Endothelial cell of umbilical vein (primary cell): ENCODE results near the gene RPS17. TPM values are rescaled to one million over a fixed set of nuclear protein-coding genes. Genes with fewer than 3 reads are reported as not detected.

Experiments used
- BruUV-seq: library from RNA; stranded (reverse); fragments of 400-500 nt; replicated peaks from 2 replicates; lab custom pipeline; 2021; lab: Mats Ljungman, UMichigan
- CTCF ChIA-PET: fragments of 300-600, 350-600 bp; sonication (Branson Sonifier 250); formaldehyde crosslinking; loops from one replicate; lab custom pipeline; 2021; ENCODE audit warnings: antibody characterized with exemption, inconsistent platforms; lab: Charles Lee
- POLR2A ChIA-PET: fragments of 300-600, 350-600 bp; sonication (Branson Sonifier 250); formaldehyde crosslinking; loops from one replicate; lab custom pipeline; 2021; ENCODE audit warnings: antibody characterized with exemption, inconsistent platforms; lab: Charles Lee
- DNase-seq: peaks from one replicate; pipeline ENCODE4 v3.0.0-alpha.2; 2011; ENCODE audit warnings: low read depth, low spot score
- FAIRE-seq: peaks from 2 replicates; lab custom pipeline; 2011; peaks lifted over from hg19 to GRCh38; lab: Jason Lieb, UNC
- H2AFZ ChIP-seq: 2 replicates; pipeline ENCODE4 v1.6.0; 2012; ENCODE audit warnings: low read depth, low read length, control low read depth, inconsistent platforms
- H3K27ac ChIP-seq: 2 replicates; pipeline ENCODE4 v1.5.1; 2011; ENCODE audit warnings: low read depth, mild to moderate bottlenecking, control low read depth, low read length, moderate library complexity; ENCODE audit not compliant: insufficient read depth
- H3K27me3 ChIP-seq, 2 experiments: 2 replicates each; pipeline versions ENCODE4 v1.6.0 to v1.6.1; 2011; ENCODE audit warnings: low read length in 2 of 2, mixed read lengths in 1 of 2; ENCODE audit not compliant: control insufficient read depth in 2 of 2, insufficient read depth in 2 of 2
- H3K36me3 ChIP-seq, 2 experiments: 2 replicates in 1 of 2; 3 replicates in 1 of 2; pipeline ENCODE4 v1.5.1; 2011; ENCODE audit warnings: low read length in 2 of 2, mild to moderate bottlenecking in 1 of 2, moderate library complexity in 1 of 2; ENCODE audit not compliant: control insufficient read depth in 2 of 2, insufficient read depth in 2 of 2; ENCODE audit errors: extremely low read depth in 1 of 2
- H3K4me1 ChIP-seq: 3 replicates; pipeline ENCODE4 v1.5.1; 2011; ENCODE audit warnings: mild to moderate bottlenecking, low read length; ENCODE audit not compliant: control insufficient read depth, insufficient read depth; ENCODE audit errors: extremely low read depth
- H3K4me2 ChIP-seq: 2 replicates; pipeline ENCODE4 v1.6.1; 2011; ENCODE audit warnings: low read length, control low read depth, mixed read lengths; ENCODE audit not compliant: insufficient read depth
- H3K4me3 ChIP-seq, 3 experiments: fragments of 200-600 bp in 1 of 3; sonication (generic), shearing (Covaris generic) in 1 of 3; replicated peaks in 1 of 3; 2 replicates each; pipeline ENCODE4 v1.5.1; 2011 to 2016; ENCODE audit warnings: control low read depth in 3 of 3, low read length in 3 of 3, mild to moderate bottlenecking in 2 of 3, inconsistent platforms in 1 of 3, low read depth in 1 of 3, moderate library complexity in 1 of 3; ENCODE audit not compliant: insufficient read depth in 1 of 3
- H3K79me2 ChIP-seq: 2 replicates; pipeline ENCODE4 v1.6.0; 2012; ENCODE audit warnings: low read length, inconsistent platforms; ENCODE audit not compliant: control insufficient read depth, insufficient read depth
- H3K9ac ChIP-seq: replicated peaks from 2 replicates; pipeline ENCODE3; 2011; ENCODE audit warnings: low read length, control low read depth; ENCODE audit not compliant: insufficient read depth; ENCODE audit errors: extremely low read depth
- H3K9me1 ChIP-seq: replicated peaks from 3 replicates; pipeline ENCODE4 v1.6.0; 2011; ENCODE audit warnings: mild to moderate bottlenecking, low read length; ENCODE audit not compliant: control insufficient read depth, insufficient read depth; ENCODE audit errors: extremely low read depth
- H3K9me3 ChIP-seq: replicated peaks from 2 replicates; pipeline ENCODE4 v1.5.1; 2012; ENCODE audit warnings: low read length, inconsistent platforms; ENCODE audit not compliant: control insufficient read depth, insufficient read depth
- H4K20me1 ChIP-seq: replicated peaks from 2 replicates; pipeline ENCODE3; 2011; ENCODE audit warnings: mild to moderate bottlenecking, low read length; ENCODE audit not compliant: control insufficient read depth, insufficient read depth; ENCODE audit errors: extremely low read depth
- CTCF ChIP-seq, 2 donors: IDR thresholded peaks; 1 replicate in 1 of 2; 2 replicates in 1 of 2; pipeline ENCODE4 v1.5.1; 2011; ENCODE audit warnings: low read length in 2 of 2, mild to moderate bottlenecking in 2 of 2, moderate library complexity in 2 of 2, control low read depth in 1 of 2, inconsistent platforms in 1 of 2, low read depth in 1 of 2; ENCODE audit not compliant: insufficient read depth in 1 of 2; ENCODE audit errors: extremely low read depth in 1 of 2
- EZH2 ChIP-seq: IDR thresholded peaks from 2 replicates; pipeline ENCODE4 v1.6.1; 2012; ENCODE audit warnings: borderline replicate concordance, low read depth, mild to moderate bottlenecking, moderate library complexity, low read length, inconsistent platforms; ENCODE audit not compliant: severe bottlenecking
- FOS ChIP-seq: IDR thresholded peaks from 2 replicates; pipeline ENCODE4 v1.6.1; 2011; ENCODE audit warnings: mild to moderate bottlenecking, low read length, moderate library complexity, borderline replicate concordance; ENCODE audit not compliant: insufficient read depth
- GATA2 ChIP-seq: IDR thresholded peaks from 2 replicates; pipeline ENCODE4 v1.7.0; 2011; ENCODE audit warnings: low read depth, mild to moderate bottlenecking, moderate library complexity, mixed read lengths, low read length; ENCODE audit not compliant: insufficient read length, insufficient read depth
- JUN ChIP-seq: IDR thresholded peaks from 2 replicates; pipeline ENCODE4 v1.6.1; 2011; ENCODE audit warnings: borderline replicate concordance, low read depth; ENCODE audit not compliant: insufficient read length, insufficient read depth
- MAX ChIP-seq: IDR thresholded peaks from 2 replicates; pipeline ENCODE4 v1.6.1; 2011; ENCODE audit not compliant: insufficient read depth, insufficient read length
- MYC ChIP-seq: IDR thresholded peaks from one replicate; pipeline ENCODE4 v1.6.1; 2011; ENCODE audit warnings: mild to moderate bottlenecking, low read depth, low read length
- POLR2A ChIP-seq: IDR thresholded peaks from 2 replicates; pipeline ENCODE4 v1.6.1; 2012; ENCODE audit warnings: low read depth, mild to moderate bottlenecking, control low read depth, low read length
- POLR2AphosphoS5 ChIP-seq: IDR thresholded peaks from 2 replicates; pipeline ENCODE4 v1.6.1; 2012; ENCODE audit warnings: low read depth, mild to moderate bottlenecking, control low read depth, low read length, moderate library complexity; ENCODE audit not compliant: insufficient read depth
- dilution Hi-C: fragments of 300-500 bp; cut with MboI; formaldehyde crosslinking; loops from one replicate; pipeline ENCODE4 v1.15.0; 2019; ENCODE audit warnings: low sequenced_read_pairs; ENCODE audit not compliant: extremely low pct_ligation_motif_present
- intact Hi-C: fragments of 100-400 bp; cut with micrococcal nuclease; formaldehyde crosslinking; loops from one replicate; pipeline ENCODE4 v1.10.0; 2022
- polyA plus RNA-seq, 4 experiments: library from polyadenylated mRNA; depleted of rRNA in 3 of 4; stranded (reverse) in 3 of 4; unstranded in 1 of 4; fragments of >200 nt; gene quantifications; 2 replicates each; pipeline versions ENCODE4 v1.2.1 to v1.2.3, GENCODE V29; 2011 to 2012; ENCODE audit warnings: missing spikeins in 1 of 4
- total RNA-seq: library from RNA; stranded (reverse); gene quantifications from 2 replicates; pipeline ENCODE4 v1.2.3, GENCODE V29; 2021

The RPS17 gene
- total and polyA plus RNA-seq, 2 donors (not counting 3 experiments of a cell fraction or from before 2014, with no cell fraction given) = 1,690 to 4,382 TPM

DNA sequence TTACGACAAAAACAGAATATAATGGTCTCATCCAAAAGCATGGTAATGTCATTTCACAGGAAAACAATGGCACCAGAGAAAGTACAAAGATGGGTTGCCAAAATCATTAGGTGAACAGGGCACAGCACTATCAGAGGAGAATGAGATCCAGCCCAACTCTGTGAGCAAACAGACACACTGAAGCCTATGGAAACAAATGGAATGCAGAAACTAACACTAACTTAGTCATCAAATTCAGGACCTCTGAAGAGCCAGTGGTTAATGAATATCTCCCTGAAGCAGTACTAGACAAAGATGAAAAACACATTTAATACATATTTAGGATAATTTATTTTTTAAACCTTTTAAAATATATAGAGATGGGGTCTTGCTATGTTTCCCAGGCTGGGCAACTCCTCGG is 14.6 kb upstream of the RPS17 start:
- no peak overlapping the region for H3K4me2 ChIP-seq
- dilution Hi-C loops (no loop called here), intact Hi-C loops (no loop called here)
- no peak overlapping the region for H2AFZ ChIP-seq
- no peak overlapping the region for H3K9ac ChIP-seq
- peaks cover 6 to 16% of the 10 kb centered on the region in 2 experiments for H3K27me3 ChIP-seq
- ChIA-PET POLR2A (no interaction called here), CTCF (no interaction called here)
- BruUV-seq = no TSS peak
- TF ChIP-seq EZH2 (no peak), MYC (no peak), GATA2 (no peak), CTCF (IDR thresholded peaks at IDR 0.05; ENCODE audit: extremely low read depth in 1 of 2, insufficient read depth in 1 of 2, low read depth in 1 of 2, low read length in 2 of 2) (no peak), JUN (no peak), POLR2A (no peak), MAX (no peak), FOS (no peak), POLR2AphosphoS5 (no peak)
- DNase-seq = no peak
- no peaks in the 10 kb centered on the region for H3K36me3 ChIP-seq
- no peaks in the 10 kb centered on the region for H3K9me1 ChIP-seq
- H3K79me2 ChIP-seq = no peaks in the 10 kb centered on the region
- no peaks in the 10 kb centered on the region for H4K20me1 ChIP-seq
- no peak for FAIRE-seq
- no peaks in the 10 kb centered on the region for H3K9me3 ChIP-seq
- no peaks in the 10 kb centered on the region for H3K4me1 ChIP-seq
- H3K27ac ChIP-seq = no peak overlapping the region
- no peak overlapping the region for H3K4me3 ChIP-seq
